Parathyroid adenoma (tissue), 2 donors: ENCODE measurements around the gene MDN1.

Experiments used
- H2AFZ ChIP-seq: fragments of 300-600 bp; sonication (generic); one replicate; pipeline ENCODE4 v1.7.0; 2017; ENCODE audit warnings: antibody characterized with exemption, mild to moderate bottlenecking
- H3K27ac ChIP-seq: fragments of 300-600 bp; sonication (generic); one replicate; pipeline ENCODE4 v1.7.0; 2017
- H3K27me3 ChIP-seq: fragments of 300-600 bp; sonication (generic); one replicate; pipeline ENCODE4 v1.7.0; 2017; ENCODE audit warnings: low read length; ENCODE audit not compliant: control insufficient read depth, insufficient read depth
- H3K36me3 ChIP-seq: fragments of 300-600 bp; sonication (generic); one replicate; pipeline ENCODE4 v1.7.0; 2017; ENCODE audit warnings: low read length; ENCODE audit not compliant: control insufficient read depth, insufficient read depth
- H3K4me1 ChIP-seq: fragments of 300-600 bp; sonication (generic); one replicate; pipeline ENCODE4 v1.7.0; 2017; ENCODE audit warnings: control low read depth
- H3K4me2 ChIP-seq: fragments of 300-600 bp; sonication (generic); one replicate; pipeline ENCODE4 v1.7.0; 2017; ENCODE audit warnings: low read length
- H3K4me3 ChIP-seq: fragments of 300-600 bp; sonication (generic); one replicate; pipeline ENCODE4 v1.7.0; 2017; ENCODE audit warnings: low read depth, low read length
- H3K79me2 ChIP-seq: fragments of 300-600 bp; sonication (generic); one replicate; pipeline ENCODE4 v1.7.0; 2017; ENCODE audit warnings: control low read depth
- H3K9ac ChIP-seq: fragments of 300-600 bp; sonication (generic); one replicate; pipeline ENCODE4 v1.7.0; 2017; ENCODE audit warnings: mild to moderate bottlenecking
- H3K9me3 ChIP-seq: fragments of 300-600 bp; sonication (generic); one replicate; pipeline ENCODE4 v1.7.0; 2017; ENCODE audit warnings: low read length; ENCODE audit not compliant: control insufficient read depth
- CTCF ChIP-seq: fragments of 300-600 bp; sonication (generic); IDR thresholded peaks from one replicate; pipeline ENCODE4 v1.7.0; 2017; ENCODE audit warnings: antibody characterized with exemption, mild to moderate bottlenecking
- donor health status: primary hyperparathyroidism.

Gene MDN1

GRCh38 chr6:89777455-89777854, 42.1 kb downstream of the MDN1 start:
- Histone ChIP-seq H3K36me3 (no peaks in the 10 kb centered on the region), H3K4me2 (no peak overlapping the region), H3K9me3 (no peaks in the 10 kb centered on the region), H3K4me1 (no peaks in the 10 kb centered on the region), H3K27ac (no peak overlapping the region), H3K27me3 (no peaks in the 10 kb centered on the region), H3K79me2 (no peaks in the 10 kb centered on the region), H2AFZ (no peak overlapping the region), H3K9ac (no peak overlapping the region), H3K4me3 (no peak overlapping the region)
- no peak for TF ChIP-seq CTCF

GRCh38 chr6:89776583-89777233, 42.9 kb downstream of the MDN1 start:
- TF ChIP-seq CTCF: no peak
- Histone ChIP-seq H3K4me3 (no peak overlapping the region), H3K36me3 (no peaks in the 10 kb centered on the region), H3K9ac (no peak overlapping the region), H3K4me2 (no peak overlapping the region), H2AFZ (no peak overlapping the region), H3K27ac (no peak overlapping the region), H3K4me1 (no peaks in the 10 kb centered on the region), H3K27me3 (no peaks in the 10 kb centered on the region), H3K79me2 (no peaks in the 10 kb centered on the region), H3K9me3 (no peaks in the 10 kb centered on the region)

GRCh38 chr6:89775150-89775549, 44.4 kb downstream of the MDN1 start:
- H2AFZ ChIP-seq: no peak overlapping the region
- no peak for TF ChIP-seq CTCF
- H3K9me3 ChIP-seq: no peaks in the 10 kb centered on the region
- H3K4me2 ChIP-seq: no peak overlapping the region
- no peaks in the 10 kb centered on the region for H3K27me3 ChIP-seq
- H3K9ac ChIP-seq: no peak overlapping the region
- H3K4me1 ChIP-seq: no peaks in the 10 kb centered on the region
- H3K4me3 ChIP-seq: no peak overlapping the region
- H3K36me3 ChIP-seq: no peaks in the 10 kb centered on the region
- H3K27ac ChIP-seq: no peak overlapping the region
- no peaks in the 10 kb centered on the region for H3K79me2 ChIP-seq

- Histone ChIP-seq H3K27me3 (no peaks in the 10 kb centered on the region), H3K4me3 (no peak overlapping the region), H3K79me2 (no peaks in the 10 kb centered on the region), H3K9ac (no peak overlapping the region), H3K36me3 (no peaks in the 10 kb centered on the region), H2AFZ (no peak overlapping the region), H3K4me1 (no peaks in the 10 kb centered on the region), H3K9me3 (no peaks in the 10 kb centered on the region), H3K4me2 (no peak overlapping the region), H3K27ac (no peak overlapping the region)
- TF ChIP-seq CTCF: no peak
Observed at GRCh38 chr6:89769572-89769971, 50.0 kb downstream of the MDN1 start.

- Histone ChIP-seq H3K4me3 (no peak overlapping the region), H3K4me1 (no peaks in the 10 kb centered on the region), H3K27me3 (no peaks in the 10 kb centered on the region), H3K4me2 (no peak overlapping the region), H2AFZ (no peak overlapping the region), H3K9me3 (no peaks in the 10 kb centered on the region), H3K9ac (no peak overlapping the region), H3K27ac (no peak overlapping the region), H3K36me3 (no peaks in the 10 kb centered on the region), H3K79me2 (no peaks in the 10 kb centered on the region)
- no peak for TF ChIP-seq CTCF
Observed at GRCh38 chr6:89768324-89768723, 51.3 kb downstream of the MDN1 start.
